ENCODE measurements around the gene OR5A2.

- TF ChIP-seq EZH2phosphoT487 (IDR thresholded peaks at IDR 0.05; ENCODE audit: low read depth) (no peak), CTCF (IDR thresholded peaks at IDR 0.05; ENCODE audit: low read depth, low read length) (no peak)
Measured at GRCh38 chr11:59456661-59457060, 30.4 kb upstream of the OR5A2 start, which contains the start of gene OR4D6.
